ENCODE results near the gene CHST13.
"Not testable (repeated sequence)": the region's sequence is repeated elsewhere in the genome, so short reads cannot be mapped to it uniquely, and the experiment has no call there.

The CHST13 gene

GRCh38 chr3:126527006-126527405 lies 3.1 kb downstream of the CHST13 start:
- no peak for DNase-seq

- peak; percentile 35 to 51 for DNase-seq
Observed at GRCh38 chr3:126527455-126528211, 3.7 kb downstream of the CHST13 start.

- DNase-seq: no peak
Observed at GRCh38 chr3:126528419-126528799, 4.5 kb downstream of the CHST13 start.

- DNase-seq: peak; percentile 6 to 14
Observed at GRCh38 chr3:126528800-126529541, 5.0 kb downstream of the CHST13 start.

GRCh38 chr3:126529585-126530170 lies 5.7 kb downstream of the CHST13 start:
- DNase-seq: peak in 1 of 2 experiments; percentile 11

GRCh38 chr3:126530171-126531050 lies 6.5 kb downstream of the CHST13 start:
- DNase-seq: peak; percentile 94 to 96

GRCh38 chr3:126531051-126531330 lies 7.0 kb downstream of the CHST13 start:
- no peak for DNase-seq

- no peak for DNase-seq
Observed at GRCh38 chr3:126533506-126533905, 9.6 kb downstream of the CHST13 start.

GRCh38 chr3:126534716-126535115 lies 10.8 kb downstream of the CHST13 start:
- not testable (repeated sequence) for DNase-seq

GRCh38 chr3:126535636-126536035 lies 11.7 kb downstream of the CHST13 start:
- no peak for DNase-seq

- DNase-seq: no peak
Observed at GRCh38 chr3:126536126-126536525, 12.2 kb downstream of the CHST13 start.

GRCh38 chr3:126537116-126537729 lies 13.3 kb downstream of the CHST13 start:
- no peak for DNase-seq

GRCh38 chr3:126537730-126538281 lies 13.9 kb downstream of the CHST13 start:
- no peak for DNase-seq

- DNase-seq: no peak
Observed at GRCh38 chr3:126538316-126538715, 14.4 kb downstream of the CHST13 start.

- no peak for DNase-seq
Observed at GRCh38 chr3:126538966-126539365, 15.0 kb downstream of the CHST13 start.

GRCh38 chr3:126539558-126540250 lies 15.7 kb downstream of the CHST13 start:
- DNase-seq: no peak

- peak; percentile 84 to 86 for DNase-seq
Observed at GRCh38 chr3:126540342-126540849, 16.4 kb downstream of the CHST13 start.

GRCh38 chr3:126540951-126541627 lies 17.1 kb downstream of the CHST13 start:
- DNase-seq: peak in 1 of 2 experiments; percentile 57

- no peak for DNase-seq
Observed at GRCh38 chr3:126541628-126542339, 17.8 kb downstream of the CHST13 start.

Data from Kasumi-1 (cell line).